ENCODE data around the gene WFDC9. TPM values are rescaled to one million over a fixed set of nuclear protein-coding genes. Genes with fewer than 3 reads are reported as not detected.
"Not testable (repeated sequence)": the region's sequence is repeated elsewhere in the genome, so short reads cannot be mapped to it uniquely, and the experiment has no call there.

WFDC9 gene
- polyA plus RNA-seq, 1 donor (not counting 4 experiments of a cell fraction or from before 2014, with no cell fraction given) = not detected

GRCh38 chr20:45589725-45590124 lies 41.4 kb downstream of the WFDC9 start:
- no peak for FAIRE-seq
- dilution Hi-C loops (cut with MboI; ENCODE audit: extremely low pct_ligation_motif_present, low sequenced_read_pairs) = no loop called here
- Histone ChIP-seq H3K27ac (ENCODE audit: control insufficient read depth, insufficient read depth, low read length) (no peak overlapping the region), H3K9me3 (ENCODE audit: control insufficient read depth, low read depth, low read length) (no peaks in the 10 kb centered on the region), H3K79me2 (ENCODE audit: control insufficient read depth, insufficient read depth, low read length) (no peaks in the 10 kb centered on the region), H3K9me1 (ENCODE audit: control insufficient read depth, extremely low read depth, insufficient read depth, low read length) (no peaks in the 10 kb centered on the region), H3K9ac (ENCODE audit: control insufficient read depth, extremely low read depth, insufficient read depth, low read length) (no peak overlapping the region), H2AFZ (ENCODE audit: control insufficient read depth, low read length) (no peak overlapping the region), H3K4me3 (ENCODE audit: control insufficient read depth in 2 of 3, extremely low read depth in 1 of 3, insufficient read depth in 2 of 3, low read depth in 1 of 3, low read length in 3 of 3) (no peak overlapping the region), H3K4me1 (ENCODE audit: control insufficient read depth, extremely low read depth, insufficient read depth, low read length) (no peaks in the 10 kb centered on the region), H3K4me2 (ENCODE audit: control insufficient read depth, extremely low read depth, insufficient read depth, low read depth, low read length) (no peak overlapping the region), H3K27me3 (ENCODE audit: control insufficient read depth, extremely low read depth, insufficient read depth, low read length) (peaks cover 3% of the 10 kb centered on the region), H4K20me1 (ENCODE audit: control insufficient read depth, extremely low read depth, insufficient read depth, low read length) (no peaks in the 10 kb centered on the region), H3K36me3 (ENCODE audit: control insufficient read depth in 2 of 2, extremely low read depth in 1 of 2, insufficient read depth in 2 of 2, low read length in 2 of 2) (no peaks in the 10 kb centered on the region)
- no peak for DNase-seq (ENCODE audit: low read depth, low spot score)
- TF ChIP-seq CTCF (optimal IDR thresholded peaks at IDR 0.05 in 1 of 3, IDR thresholded peaks at IDR 0.05 in 1 of 3, conservative IDR thresholded peaks at IDR 0.05 in 1 of 3; ENCODE audit: extremely low read depth in 1 of 3, insufficient read depth in 2 of 3, low read length in 3 of 3) = no peak
- no peak for TF ChIP-seq EZH2 (IDR thresholded peaks at IDR 0.05; ENCODE audit: low read length)

GRCh38 chr20:45588800-45589199 lies 42.3 kb downstream of the WFDC9 start:
- Histone ChIP-seq H2AFZ (ENCODE audit: control insufficient read depth, low read length) (no peak overlapping the region), H3K4me1 (ENCODE audit: control insufficient read depth, extremely low read depth, insufficient read depth, low read length) (no peaks in the 10 kb centered on the region), H3K4me3 (ENCODE audit: control insufficient read depth in 2 of 3, extremely low read depth in 1 of 3, insufficient read depth in 2 of 3, low read depth in 1 of 3, low read length in 3 of 3) (no peak overlapping the region), H4K20me1 (ENCODE audit: control insufficient read depth, extremely low read depth, insufficient read depth, low read length) (no peaks in the 10 kb centered on the region), H3K4me2 (ENCODE audit: control insufficient read depth, extremely low read depth, insufficient read depth, low read depth, low read length) (no peak overlapping the region), H3K79me2 (ENCODE audit: control insufficient read depth, insufficient read depth, low read length) (no peaks in the 10 kb centered on the region), H3K9me1 (ENCODE audit: control insufficient read depth, extremely low read depth, insufficient read depth, low read length) (no peaks in the 10 kb centered on the region), H3K27ac (ENCODE audit: control insufficient read depth, insufficient read depth, low read length) (no peak overlapping the region), H3K9ac (ENCODE audit: control insufficient read depth, extremely low read depth, insufficient read depth, low read length) (no peak overlapping the region), H3K9me3 (ENCODE audit: control insufficient read depth, low read depth, low read length) (no peaks in the 10 kb centered on the region), H3K36me3 (ENCODE audit: control insufficient read depth in 2 of 2, extremely low read depth in 1 of 2, insufficient read depth in 2 of 2, low read length in 2 of 2) (no peaks in the 10 kb centered on the region), H3K27me3 (ENCODE audit: control insufficient read depth, extremely low read depth, insufficient read depth, low read length) (no peaks in the 10 kb centered on the region)
- FAIRE-seq (no peak), DNase-seq (ENCODE audit: low read depth, low spot score) (no peak)
- TF ChIP-seq EZH2 (IDR thresholded peaks at IDR 0.05; ENCODE audit: low read length) (no peak), CTCF (optimal IDR thresholded peaks at IDR 0.05 in 1 of 3, IDR thresholded peaks at IDR 0.05 in 1 of 3, conservative IDR thresholded peaks at IDR 0.05 in 1 of 3; ENCODE audit: extremely low read depth in 1 of 3, insufficient read depth in 2 of 3, low read length in 3 of 3) (no peak)
- dilution Hi-C loops (cut with MboI; ENCODE audit: extremely low pct_ligation_motif_present, low sequenced_read_pairs) = no loop called here

- DNase-seq (ENCODE audit: low read depth, low spot score); H3K4me1 ChIP-seq (ENCODE audit: control insufficient read depth, extremely low read depth, insufficient read depth, low read length); H3K9me1 ChIP-seq (ENCODE audit: control insufficient read depth, extremely low read depth, insufficient read depth, low read length); H2AFZ ChIP-seq (ENCODE audit: control insufficient read depth, low read length); H3K27me3 ChIP-seq (ENCODE audit: control insufficient read depth, extremely low read depth, insufficient read depth, low read length); H4K20me1 ChIP-seq (ENCODE audit: control insufficient read depth, extremely low read depth, insufficient read depth, low read length); H3K27ac ChIP-seq (ENCODE audit: control insufficient read depth, insufficient read depth, low read length); H3K9ac ChIP-seq (ENCODE audit: control insufficient read depth, extremely low read depth, insufficient read depth, low read length); FAIRE-seq; H3K36me3 ChIP-seq (ENCODE audit: control insufficient read depth in 2 of 2, extremely low read depth in 1 of 2, insufficient read depth in 2 of 2, low read length in 2 of 2); dilution Hi-C loops (cut with MboI; ENCODE audit: extremely low pct_ligation_motif_present, low sequenced_read_pairs); H3K4me2 ChIP-seq (ENCODE audit: control insufficient read depth, extremely low read depth, insufficient read depth, low read depth, low read length); H3K9me3 ChIP-seq (ENCODE audit: control insufficient read depth, low read depth, low read length); H3K79me2 ChIP-seq (ENCODE audit: control insufficient read depth, insufficient read depth, low read length); H3K4me3 ChIP-seq (ENCODE audit: control insufficient read depth in 2 of 3, extremely low read depth in 1 of 3, insufficient read depth in 2 of 3, low read depth in 1 of 3, low read length in 3 of 3): not testable (repeated sequence)
These were observed 45.1 kb downstream of the WFDC9 start for GRCh38 chr20:45585986-45586385.

GRCh38 chr20:45584294-45584693 lies 46.8 kb downstream of the WFDC9 start:
- H3K9ac ChIP-seq (ENCODE audit: control insufficient read depth, extremely low read depth, insufficient read depth, low read length); FAIRE-seq; dilution Hi-C loops (cut with MboI; ENCODE audit: extremely low pct_ligation_motif_present, low sequenced_read_pairs); H3K27ac ChIP-seq (ENCODE audit: control insufficient read depth, insufficient read depth, low read length); H3K4me3 ChIP-seq (ENCODE audit: control insufficient read depth in 2 of 3, extremely low read depth in 1 of 3, insufficient read depth in 2 of 3, low read depth in 1 of 3, low read length in 3 of 3); H3K9me1 ChIP-seq (ENCODE audit: control insufficient read depth, extremely low read depth, insufficient read depth, low read length); H2AFZ ChIP-seq (ENCODE audit: control insufficient read depth, low read length); H3K79me2 ChIP-seq (ENCODE audit: control insufficient read depth, insufficient read depth, low read length); H3K4me2 ChIP-seq (ENCODE audit: control insufficient read depth, extremely low read depth, insufficient read depth, low read depth, low read length); H3K4me1 ChIP-seq (ENCODE audit: control insufficient read depth, extremely low read depth, insufficient read depth, low read length); H4K20me1 ChIP-seq (ENCODE audit: control insufficient read depth, extremely low read depth, insufficient read depth, low read length); H3K27me3 ChIP-seq (ENCODE audit: control insufficient read depth, extremely low read depth, insufficient read depth, low read length); H3K9me3 ChIP-seq (ENCODE audit: control insufficient read depth, low read depth, low read length); DNase-seq (ENCODE audit: low read depth, low spot score); H3K36me3 ChIP-seq (ENCODE audit: control insufficient read depth in 2 of 2, extremely low read depth in 1 of 2, insufficient read depth in 2 of 2, low read length in 2 of 2): not testable (repeated sequence)

All from keratinocyte (primary cell).